Duodenal mucosa (tissue), 2 donors: ENCODE results near the gene SEPTIN5.

ENCODE experiments used
- H3K27ac ChIP-seq: one replicate; pipeline ENCODE4 v1.7.0; 2013; ENCODE audit warnings: low read depth, low read length
- H3K27me3 ChIP-seq, 2 donors: one replicate each; pipeline ENCODE4 v1.7.0; 2013; ENCODE audit warnings: low read length in 2 of 2, control low read depth in 1 of 2; ENCODE audit not compliant: insufficient read depth in 2 of 2, control insufficient read depth in 1 of 2
- H3K36me3 ChIP-seq, 2 donors: one replicate each; pipeline ENCODE4 v1.7.0; 2013; ENCODE audit warnings: low read length in 2 of 2, control low read depth in 1 of 2; ENCODE audit not compliant: insufficient read depth in 2 of 2, control insufficient read depth in 1 of 2
- H3K4me1 ChIP-seq, 2 donors: one replicate each; pipeline ENCODE4 v1.7.0; 2013; ENCODE audit warnings: low read length in 2 of 2, control low read depth in 1 of 2; ENCODE audit not compliant: insufficient read depth in 2 of 2, control insufficient read depth in 1 of 2
- H3K4me3 ChIP-seq, 2 donors: one replicate each; pipeline ENCODE4 v1.7.0; 2013; ENCODE audit warnings: low read length in 2 of 2, low read depth in 1 of 2
- H3K9ac ChIP-seq, 2 donors: one replicate each; pipeline ENCODE4 v1.7.0; 2013; ENCODE audit warnings: low read length in 2 of 2, low read depth in 1 of 2
- H3K9me3 ChIP-seq, 2 donors: one replicate each; pipeline ENCODE4 v1.7.0; 2013; ENCODE audit warnings: low read length in 2 of 2, control low read depth in 1 of 2; ENCODE audit not compliant: control insufficient read depth in 1 of 2

The SEPTIN5 gene

DNA sequence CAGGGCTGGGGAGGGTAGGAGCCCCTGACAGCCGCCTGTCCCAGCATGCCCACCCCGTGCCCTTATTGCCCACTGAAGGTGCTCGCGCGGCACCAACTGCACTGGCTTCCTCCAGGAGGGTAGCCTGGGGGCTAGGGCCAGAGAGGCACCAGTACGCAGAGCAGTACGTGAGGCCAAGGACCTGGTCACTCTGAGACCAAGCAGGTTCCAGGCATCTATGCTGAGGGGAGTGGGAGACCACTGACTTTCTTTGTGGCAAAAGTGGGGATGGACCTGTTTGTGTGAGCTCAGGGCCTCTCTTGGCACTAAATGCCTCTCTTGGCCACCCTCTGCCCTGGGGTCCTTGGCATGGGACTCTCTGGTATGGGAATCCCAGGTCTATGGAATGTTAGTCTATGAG, 19.9 kb downstream of the SEPTIN5 start:
- no peaks in the 10 kb centered on the region for H3K36me3 ChIP-seq
- H3K4me1 ChIP-seq = peaks cover 3 to 6% of the 10 kb centered on the region in 2 donors
- peaks cover 0 to 3% of the 10 kb centered on the region in 2 donors for H3K27me3 ChIP-seq
- no peak overlapping the region for H3K9ac ChIP-seq
- no peaks in the 10 kb centered on the region for H3K9me3 ChIP-seq
- no peak overlapping the region for H3K27ac ChIP-seq
- H3K4me3 ChIP-seq = no peak overlapping the region

DNA sequence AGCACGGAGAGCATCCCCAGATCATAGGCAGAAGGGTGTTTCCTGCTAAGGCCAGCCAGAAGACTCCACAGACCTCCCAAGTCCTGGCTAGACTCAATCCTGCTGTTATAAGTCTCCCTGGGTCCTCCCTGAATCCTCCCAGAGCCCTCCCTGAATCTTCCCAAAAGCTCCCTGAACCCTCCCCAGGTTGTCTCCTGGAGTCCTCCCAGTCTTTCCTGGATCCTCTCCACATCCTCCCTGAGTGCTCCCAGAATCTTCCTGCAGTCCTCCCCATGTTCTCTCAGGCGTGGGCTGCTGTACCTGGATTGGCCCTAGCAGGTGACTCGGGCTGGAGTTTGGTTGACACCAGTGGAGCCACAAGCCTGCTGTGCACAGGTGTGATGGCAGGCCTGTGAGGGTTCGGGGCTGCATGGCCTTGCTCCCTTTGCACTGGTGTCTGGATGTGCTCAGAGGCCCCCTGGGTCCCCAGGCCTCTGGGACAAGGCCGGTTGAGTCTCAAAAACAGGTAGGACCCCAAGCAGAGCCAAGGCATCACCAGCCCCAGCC, 20.6 kb downstream of the SEPTIN5 start:
- H3K4me1 ChIP-seq = peaks cover 3 to 6% of the 10 kb centered on the region in 2 donors
- H3K36me3 ChIP-seq = no peaks in the 10 kb centered on the region
- no peak overlapping the region for H3K4me3 ChIP-seq
- H3K27ac ChIP-seq = no peak overlapping the region
- no peak overlapping the region for H3K9ac ChIP-seq
- no peaks in the 10 kb centered on the region for H3K9me3 ChIP-seq
- peaks cover 0 to 3% of the 10 kb centered on the region in 2 donors for H3K27me3 ChIP-seq

DNA sequence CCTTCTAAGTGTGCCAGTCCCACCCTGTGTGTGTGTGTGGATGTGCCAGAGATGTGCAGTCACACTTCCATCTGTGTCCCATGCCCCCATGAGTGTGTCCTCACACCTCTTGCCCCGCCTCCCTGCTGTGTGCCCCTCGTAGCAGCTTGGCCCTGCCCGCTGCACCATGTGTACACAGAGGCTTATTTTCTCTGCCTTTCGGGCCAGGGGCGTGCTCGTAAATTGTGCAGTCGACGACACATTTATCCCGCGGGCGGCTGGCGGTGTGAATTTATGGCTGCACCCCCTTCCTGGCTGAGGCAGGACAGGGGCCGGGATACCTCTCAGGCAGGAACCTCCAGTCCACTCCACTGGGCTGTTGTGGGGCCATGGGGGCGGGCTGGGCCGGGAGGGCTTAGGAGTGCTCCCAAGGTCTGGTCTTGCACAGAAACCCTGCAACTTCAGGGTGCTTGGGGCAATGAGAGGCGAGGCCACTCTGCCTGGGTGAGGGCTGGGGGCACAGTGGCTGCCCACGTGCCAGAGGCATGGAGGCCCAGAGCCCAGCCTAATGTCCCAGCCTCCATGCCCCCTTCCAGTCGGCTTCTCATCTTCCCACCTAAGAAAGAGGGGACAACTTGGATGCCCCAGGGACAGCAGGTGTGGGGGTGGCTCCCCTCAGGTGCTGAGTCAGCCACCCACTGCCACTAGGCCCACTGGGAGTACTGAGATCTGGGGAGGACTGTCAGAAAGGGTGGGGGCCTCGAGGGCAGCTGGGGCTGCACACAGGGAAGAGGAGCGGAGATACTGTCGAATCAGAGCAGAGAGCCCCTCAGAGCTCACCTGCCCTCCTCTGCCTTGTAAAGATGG, 21.6 kb downstream of the SEPTIN5 start:
- no peak overlapping the region for H3K27ac ChIP-seq
- H3K36me3 ChIP-seq = no peaks in the 10 kb centered on the region
- no peak overlapping the region for H3K9ac ChIP-seq
- peaks cover 0 to 2% of the 10 kb centered on the region in 2 donors for H3K4me1 ChIP-seq
- H3K9me3 ChIP-seq = no peaks in the 10 kb centered on the region
- no peak overlapping the region for H3K4me3 ChIP-seq
- H3K27me3 ChIP-seq = peaks cover 0 to 3% of the 10 kb centered on the region in 2 donors

DNA sequence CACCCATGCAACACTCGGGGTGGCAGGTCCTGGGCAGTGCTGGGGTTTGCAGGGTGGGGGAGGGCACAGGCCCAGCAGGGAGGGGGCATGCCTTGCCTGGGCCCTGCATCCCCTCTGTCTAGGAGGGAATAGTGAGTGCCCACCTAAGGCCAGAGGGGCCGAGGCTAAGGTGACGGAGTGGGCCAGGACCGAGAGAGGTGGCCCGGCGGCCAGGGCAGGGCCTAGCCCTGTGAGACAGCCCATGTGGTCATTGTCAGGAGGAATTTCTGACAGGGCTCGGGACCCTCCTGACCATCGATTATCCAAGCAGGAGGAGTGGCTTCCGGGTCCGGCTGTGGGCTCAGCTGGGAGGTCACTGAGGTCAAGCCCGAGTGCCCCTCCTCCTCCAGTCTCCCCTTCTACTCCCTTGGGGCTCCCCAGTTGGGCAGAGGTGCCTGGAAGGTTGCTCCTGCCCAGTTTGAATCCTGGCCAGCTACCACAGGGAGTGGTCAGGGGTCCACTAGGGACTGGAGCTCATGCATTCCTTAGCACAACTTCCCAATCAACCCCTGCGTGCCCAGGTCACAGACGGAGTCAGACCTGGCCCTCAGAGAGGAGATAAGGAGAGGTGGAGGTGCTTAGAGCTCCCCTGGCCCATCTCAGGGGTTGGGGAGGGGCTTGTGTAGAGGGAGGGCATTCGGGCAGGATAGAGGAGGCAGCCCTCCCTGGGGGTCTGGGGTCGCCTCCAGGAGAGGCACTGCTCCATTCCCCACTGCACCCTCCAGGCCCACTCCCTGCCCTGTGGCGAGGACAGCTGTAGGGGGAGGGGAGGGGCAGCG, 23.8 kb downstream of the SEPTIN5 start:
- Histone ChIP-seq H3K9ac (no peak overlapping the region), H3K4me3 (no peak overlapping the region), H3K27ac (no peak overlapping the region), H3K4me1 (no peaks in the 10 kb centered on the region), H3K9me3 (no peaks in the 10 kb centered on the region), H3K27me3 (peaks cover 0 to 3% of the 10 kb centered on the region in 2 donors), H3K36me3 (no peaks in the 10 kb centered on the region)

DNA sequence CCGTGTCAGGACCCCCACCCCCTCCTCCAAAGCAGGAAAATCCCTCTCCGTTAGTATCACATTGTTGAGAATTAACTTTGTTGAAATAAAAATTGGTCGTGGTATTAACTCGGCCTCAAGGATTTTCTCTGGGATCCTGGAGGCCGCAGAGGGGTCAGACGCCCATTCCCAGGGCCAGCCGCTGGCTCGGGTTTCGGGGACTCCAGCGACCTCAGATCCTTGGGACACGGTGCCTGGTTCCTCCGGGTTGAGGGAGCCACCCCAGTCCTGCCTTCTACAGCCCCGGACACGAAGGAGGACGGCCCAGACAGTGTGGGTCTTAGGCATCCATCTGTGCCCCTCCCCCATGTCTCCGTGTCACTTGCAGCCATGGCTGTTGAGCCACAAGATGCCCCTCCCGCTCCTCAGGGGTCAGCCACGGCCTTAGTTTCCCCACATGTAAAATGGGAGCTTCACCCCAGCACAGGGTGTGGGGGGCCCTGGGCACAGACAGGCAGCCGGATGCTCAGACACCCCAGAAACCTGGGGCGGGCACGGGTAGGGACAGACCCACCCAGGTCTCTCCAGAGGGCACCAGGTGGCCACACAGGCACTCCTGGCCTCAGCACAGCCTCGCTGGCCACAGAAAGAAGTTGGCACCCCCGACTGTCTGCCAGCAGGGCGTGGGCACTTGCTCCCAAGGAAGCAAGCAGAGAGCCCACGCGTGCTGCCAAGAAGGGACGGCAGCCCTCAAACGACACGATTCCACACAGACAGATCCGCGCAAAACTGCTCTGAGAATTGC, 24.6 kb downstream of the SEPTIN5 start:
- no peak overlapping the region for H3K4me3 ChIP-seq
- H3K9ac ChIP-seq = no peak overlapping the region
- peaks cover 0 to 3% of the 10 kb centered on the region in 2 donors for H3K27me3 ChIP-seq
- H3K9me3 ChIP-seq = no peaks in the 10 kb centered on the region
- no peaks in the 10 kb centered on the region for H3K4me1 ChIP-seq
- H3K27ac ChIP-seq = no peak overlapping the region
- H3K36me3 ChIP-seq = no peaks in the 10 kb centered on the region

DNA sequence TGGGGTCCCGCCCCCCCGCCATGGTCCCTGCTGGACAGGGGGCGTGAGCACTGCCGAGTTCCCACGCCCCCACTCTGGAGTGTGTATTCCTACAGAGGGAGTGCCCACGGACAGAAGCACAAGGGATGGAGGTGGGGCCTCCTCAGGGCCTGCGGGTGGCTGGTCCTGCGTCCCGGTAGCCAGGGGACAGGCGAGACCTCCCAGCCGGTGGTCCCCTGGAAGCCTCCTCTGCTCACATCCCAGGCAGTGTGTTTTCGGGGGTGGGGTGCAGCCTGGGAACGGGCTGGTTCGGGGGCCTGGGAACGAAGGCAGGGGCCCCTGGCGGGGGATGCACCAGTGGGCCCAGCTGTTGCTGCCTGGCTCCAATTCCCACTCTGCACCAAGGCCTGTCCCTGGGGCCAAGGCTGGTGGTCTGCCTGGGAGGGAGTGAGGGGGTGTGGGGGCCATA, 25.2 kb downstream of the SEPTIN5 start:
- H3K4me3 ChIP-seq = no peak overlapping the region
- H3K36me3 ChIP-seq = no peaks in the 10 kb centered on the region
- H3K9ac ChIP-seq = no peak overlapping the region

DNA sequence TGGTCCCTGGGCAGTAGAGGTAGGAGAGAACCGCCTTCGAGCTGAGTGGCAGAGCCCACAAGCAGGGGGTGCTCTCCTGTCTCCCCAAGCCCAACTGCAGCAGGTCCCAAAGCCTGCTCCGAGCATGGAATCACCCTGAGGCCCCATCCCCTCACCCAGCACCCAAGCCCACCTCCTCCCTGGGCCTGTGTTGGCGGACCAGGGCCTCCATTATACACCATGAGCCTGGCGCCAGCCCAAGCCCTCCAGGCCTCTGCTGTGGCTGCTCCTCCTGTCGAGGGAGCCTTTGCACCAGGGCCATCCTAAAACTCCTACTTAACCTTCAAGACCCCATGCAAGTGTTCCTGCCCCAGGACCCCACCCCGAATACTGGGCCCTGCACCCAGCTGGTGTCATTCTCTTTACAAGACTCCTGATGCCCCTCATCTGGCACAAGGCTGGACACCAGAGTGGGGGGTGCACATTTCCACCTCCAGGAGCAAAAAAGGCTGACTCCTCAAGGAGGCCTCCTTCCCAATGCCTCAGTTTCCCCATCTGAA, 25.7 kb downstream of the SEPTIN5 start:
- Histone ChIP-seq H3K4me3 (no peak overlapping the region), H3K9me3 (no peaks in the 10 kb centered on the region), H3K27ac (no peak overlapping the region), H3K27me3 (peaks cover 0 to 3% of the 10 kb centered on the region in 2 donors), H3K36me3 (no peaks in the 10 kb centered on the region), H3K4me1 (no peaks in the 10 kb centered on the region), H3K9ac (no peak overlapping the region)

More for the DNA sequence above, 25.2 kb downstream of the SEPTIN5 start:
- no peaks in the 10 kb centered on the region for H3K9me3 ChIP-seq
- H3K27ac ChIP-seq = no peak overlapping the region
- H3K27me3 ChIP-seq = peaks cover 0 to 3% of the 10 kb centered on the region in 2 donors
- H3K4me1 ChIP-seq = no peaks in the 10 kb centered on the region

DNA sequence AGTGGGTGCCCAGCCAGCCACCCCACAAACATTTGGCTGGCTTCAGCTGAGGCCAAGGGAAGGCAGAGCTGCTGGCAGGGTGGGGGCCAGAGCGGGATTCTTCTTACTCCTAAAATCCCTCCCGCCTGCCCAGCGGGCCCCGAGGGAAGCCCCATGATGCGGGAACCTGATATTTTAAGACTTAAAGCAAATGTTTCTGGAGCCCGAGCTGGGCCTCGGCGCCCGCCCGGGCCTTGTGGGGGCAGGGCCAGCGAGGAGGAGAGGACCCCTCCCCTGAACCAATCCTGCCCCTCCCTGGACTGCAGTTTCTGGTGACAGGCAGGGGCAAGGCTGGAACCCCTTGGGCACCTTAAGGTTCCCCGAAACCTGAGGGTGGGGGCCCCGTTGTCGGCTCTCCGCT, 26.3 kb downstream of the SEPTIN5 start:
- Histone ChIP-seq H3K9ac (no peak overlapping the region), H3K4me1 (no peaks in the 10 kb centered on the region), H3K9me3 (no peaks in the 10 kb centered on the region), H3K27me3 (peaks cover 0 to 3% of the 10 kb centered on the region in 2 donors), H3K4me3 (no peak overlapping the region), H3K36me3 (no peaks in the 10 kb centered on the region), H3K27ac (no peak overlapping the region)

DNA sequence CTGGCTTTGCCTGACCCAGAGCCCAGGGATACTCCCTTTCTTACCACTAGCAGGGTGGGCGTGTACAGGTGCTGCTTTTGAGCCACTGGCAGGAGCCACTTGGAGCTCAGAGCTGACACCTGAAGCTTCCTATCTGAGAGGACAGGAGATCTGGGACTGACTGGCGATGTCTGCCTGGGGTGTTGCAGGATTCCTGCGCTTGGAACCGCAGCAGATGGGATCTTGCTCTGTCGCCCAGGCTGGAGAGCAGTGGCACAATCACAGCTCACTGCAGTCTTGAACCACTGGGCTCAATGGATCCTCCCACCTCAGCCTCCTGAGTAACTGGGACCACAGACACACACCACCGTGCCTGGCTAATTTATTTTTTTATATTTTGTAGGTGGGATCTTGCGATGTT, 26.8 kb downstream of the SEPTIN5 start:
- Histone ChIP-seq H3K27me3 (peaks cover 0 to 3% of the 10 kb centered on the region in 2 donors), H3K4me1 (no peaks in the 10 kb centered on the region), H3K36me3 (no peaks in the 10 kb centered on the region), H3K9me3 (no peaks in the 10 kb centered on the region), H3K9ac (no peak overlapping the region), H3K27ac (no peak overlapping the region), H3K4me3 (no peak overlapping the region)
